Breast epithelium (tissue), 3 donors: ENCODE results near the gene CENPQ.

Experiments
- CTCF ChIP-seq, 3 donors: fragments of 450-650 bp; IDR thresholded peaks; one replicate each; pipeline ENCODE4 v1.5.1; 2016 to 2017; ENCODE audit warnings: antibody characterized with exemption in 3 of 3, mild to moderate bottlenecking in 3 of 3, moderate library complexity in 3 of 3
- POLR2A ChIP-seq: fragments of 450-650 bp; IDR thresholded peaks from one replicate; pipeline ENCODE4 v1.6.1; 2016; ENCODE audit warnings: antibody characterized with exemption, mild to moderate bottlenecking, moderate library complexity
- POLR2AphosphoS5 ChIP-seq, 3 donors: sonication (generic); formaldehyde crosslinking; IDR thresholded peaks; one replicate each; pipeline ENCODE4 v1.6.1; 2017; ENCODE audit warnings: antibody characterized with exemption in 3 of 3

- TF ChIP-seq CTCF (IDR thresholded peaks at IDR 0.05) (no peak), POLR2A (no peak), POLR2AphosphoS5 (IDR thresholded peaks at IDR 0.05) (no peak)
Observed at GRCh38 chr6:49463612-49463967, 420 bp downstream of the CENPQ start.
